ENCODE measurements around the gene SNRPA. TPM values are rescaled to one million over a fixed set of nuclear protein-coding genes. Genes with fewer than 3 reads are reported as not detected.

SNRPA gene
- total and polyA plus RNA-seq, 2 of the 8 experiments (the other 6 are each of a cell fraction or from before 2014, with no cell fraction given), result 201 to 202 TPM

GRCh38 chr19:40813182-40813581 lies 62.2 kb downstream of the SNRPA start:
- Histone ChIP-seq H3K79me2 (ENCODE audit: control insufficient read depth in 1 of 2, insufficient read depth in 2 of 2, low read length in 2 of 2) (0 out of 4 replicates have a peak, but pooled peaks cover 0 to 5% of the 10 kb centered on the region in 2 experiments), H4K20me1 (replicated peaks in 1 of 2; ENCODE audit: control insufficient read depth in 1 of 2, insufficient read depth in 2 of 2, low read length in 2 of 2) (peaks cover 11% of the 10 kb centered on the region in 2 experiments), H3K36me3 (ENCODE audit: control insufficient read depth in 2 of 4, insufficient read depth in 4 of 4, low read length in 3 of 4) (peaks cover 0 to 6% (median 5%) of the 10 kb centered on the region in 4 experiments; a peak in 5 of 8 replicates), H2AK5ac (ENCODE audit: low read depth, low read length) (no peak overlapping the region), H3K4me3 (ENCODE audit: extremely low read depth in 1 of 4, insufficient read depth in 2 of 4, low read depth in 3 of 4, low read length in 4 of 4) (no peak overlapping the region), H4K91ac (replicated peaks; ENCODE audit: insufficient read length, low read length) (no peak overlapping the region), H3K18ac (ENCODE audit: extremely low read depth, low read length) (no peak overlapping the region), H4K5ac (ENCODE audit: insufficient read length, low read depth, low read length) (no peak overlapping the region), H2BK5ac (ENCODE audit: low read depth, low read length) (no peak overlapping the region), H3K9me3 (ENCODE audit: insufficient read depth in 2 of 2, low read depth in 1 of 2, low read length in 1 of 2) (no peaks in the 10 kb centered on the region), H3K27ac (ENCODE audit: low read depth, low read length) (no peak overlapping the region), H2BK15ac (ENCODE audit: low read length) (no peak overlapping the region), H3K4me2 (ENCODE audit: insufficient read depth in 1 of 2, low read depth in 2 of 2, low read length in 2 of 2) (no peak overlapping the region; a peak in 1 of 4 replicates), H3K9ac (replicated peaks in 1 of 4; ENCODE audit: extremely low read depth in 1 of 4, low read depth in 3 of 4, low read length in 3 of 4) (no peak overlapping the region), H3K4me1 (replicated peaks in 1 of 4; ENCODE audit: control insufficient read depth in 3 of 4, insufficient read depth in 4 of 4, low read length in 3 of 4) (peaks cover 2 to 14% (median 6%) of the 10 kb centered on the region in 4 experiments; a peak in 6 of 7 replicates), H3K23me2 (ENCODE audit: low read depth, low read length) (peaks cover 12% of the 10 kb centered on the region; the same call in 1 of the 2 replicates), H4K8ac (ENCODE audit: extremely low read depth, insufficient read depth, low read length) (peak overlapping the region; percentile 63; the same call in 1 of the 2 replicates), H3K4ac (replicated peaks; ENCODE audit: insufficient read length, low read depth, low read length) (no peak overlapping the region), H3K27me3 (replicated peaks in 1 of 4; ENCODE audit: control insufficient read depth in 3 of 4, extremely low read depth in 1 of 4, insufficient read depth in 3 of 4, low read length in 3 of 4) (peaks cover 0 to 3% (median 1%) of the 10 kb centered on the region in 4 experiments; a peak in 3 of 7 replicates), H3K79me1 (ENCODE audit: low read depth, low read length) (peaks cover 4% of the 10 kb centered on the region; the same call in 1 of the 2 replicates), H3K56ac (replicated peaks; ENCODE audit: insufficient read length, low read depth, low read length) (no peak overlapping the region), H2BK12ac (ENCODE audit: low read depth, low read length) (no peak overlapping the region), H3K23ac (ENCODE audit: insufficient read length) (no peak overlapping the region), H3K14ac (ENCODE audit: insufficient read length) (no peak overlapping the region), H2AFZ (ENCODE audit: low read length) (no peak overlapping the region), H2BK120ac (replicated peaks; ENCODE audit: low read depth, low read length) (no peak overlapping the region), H2BK20ac (ENCODE audit: low read length) (no peak overlapping the region)
- DNase-seq (ENCODE audit: low read depth in 1 of 2, low spot score in 2 of 2) (no peak), FAIRE-seq (no peak)
- ChIA-PET POLR2A (ENCODE audit: partially characterized antibody) (no interaction called here), CTCF (ENCODE audit: partially characterized antibody) (interaction anchor here (0.6 kb wide), 1 partner anchor 449 kb away, joined by 3 read pairs; no protein-coding TSS in a partner anchor)
- WGBS, 2 experiments (ENCODE audit: extremely low coverage in 1 of 2, insufficient coverage in 1 of 2, insufficient read length in 1 of 2, insufficient replicate concordance in 2 of 2, low coverage in 1 of 2, low lambda C conversion rate in 2 of 2, missing lambda C conversion rate in 1 of 2), result 83% methylated on average over 3 of the region's 4 CpGs; no CpG with 5 or more reads in 1 of the 2 experiments
- TF ChIP-seq CBX5 (IDR thresholded peaks at IDR 0.05; ENCODE audit: low read depth, low read length) (no peak), SRF (IDR thresholded peaks at IDR 0.05; ENCODE audit: low read depth, low read length) (no peak), CHD1 (IDR thresholded peaks at IDR 0.05; ENCODE audit: low read depth, low read length) (no peak), EGR1 (IDR thresholded peaks at IDR 0.05; ENCODE audit: borderline replicate concordance, low read depth, low read length) (no peak), SP2 (IDR thresholded peaks at IDR 0.05; ENCODE audit: low read length) (no peak), HDAC6 (IDR thresholded peaks at IDR 0.05; ENCODE audit: low read depth, low read length) (no peak), EP300 (IDR thresholded peaks at IDR 0.05; ENCODE audit: borderline replicate concordance in 1 of 2, low read depth in 2 of 2, low read length in 2 of 2) (no peak), BACH1 (IDR thresholded peaks at IDR 0.05; ENCODE audit: low read length) (no peak), ATF2 (IDR thresholded peaks at IDR 0.05; ENCODE audit: low read length) (no peak), SUZ12 (IDR thresholded peaks at IDR 0.05; ENCODE audit: low read length) (no peak), JUN (IDR thresholded peaks at IDR 0.05; ENCODE audit: low read depth, low read length) (no peak), E2F6 (IDR thresholded peaks at IDR 0.05) (no peak)

Measured in H1 (cell line).